Measurements from ENCODE around the gene AUTS2.
"Not testable (repeated sequence)": the region's sequence is repeated elsewhere in the genome, so short reads cannot be mapped to it uniquely, and the experiment has no call there.

The AUTS2 gene

DNA sequence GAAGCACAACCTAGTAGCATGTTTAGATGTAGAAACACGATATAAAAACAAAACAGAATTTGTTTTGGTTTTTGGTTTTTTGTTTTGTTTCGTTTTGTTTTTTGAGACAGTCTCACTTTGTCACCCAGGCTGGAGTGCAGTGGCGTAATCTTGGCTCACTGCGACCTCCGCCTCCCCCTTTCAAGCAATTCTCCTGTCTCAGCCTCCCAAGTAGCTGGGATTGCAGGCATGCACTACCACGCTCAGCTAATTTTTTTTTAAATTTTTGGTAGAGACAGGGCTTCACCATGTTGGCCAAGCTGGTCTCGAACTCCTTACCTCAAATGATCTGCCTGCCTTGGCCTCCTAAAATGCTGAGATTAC, 1050.2 kb downstream of the AUTS2 start:
- not testable (repeated sequence) for H3K9me3 Mint-ChIP-seq; H3K27me3 Mint-ChIP-seq; DNase-seq; H3K36me3 Mint-ChIP-seq (ENCODE audit: low read depth)
- peak overlapping the region; percentile 73 for H3K27ac Mint-ChIP-seq
- H3K4me3 Mint-ChIP-seq = peak overlapping the region; percentile 26
- H3K4me1 Mint-ChIP-seq (ENCODE audit: low read depth) = peaks cover 28% of the 10 kb centered on the region

DNA sequence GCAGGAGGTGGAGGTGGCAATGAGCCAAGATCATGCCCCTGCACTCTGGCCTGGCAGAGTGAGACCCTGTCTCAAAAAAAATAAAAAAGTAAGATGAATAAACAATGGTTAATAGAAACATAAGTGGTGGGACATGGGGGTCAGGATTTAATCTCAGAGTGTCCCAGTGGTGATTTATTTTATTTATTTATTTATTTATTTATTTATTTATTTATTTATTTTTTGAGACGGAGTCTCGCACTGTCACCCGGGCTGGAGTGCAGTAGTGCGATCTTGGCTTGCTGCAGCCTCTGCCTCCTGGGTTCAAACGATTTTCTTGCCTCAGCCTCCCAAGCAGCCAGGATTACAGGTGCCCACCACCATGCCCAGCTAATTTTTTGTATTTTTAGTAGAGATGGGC, 1051.0 kb downstream of the AUTS2 start:
- no peak for DNase-seq
- Mint-ChIP-seq H3K27me3 (peaks cover 11% of the 10 kb centered on the region), H3K27ac (no peak overlapping the region), H3K36me3 (ENCODE audit: low read depth) (no peaks in the 10 kb centered on the region), H3K4me3 (no peak overlapping the region), H3K9me3 (peaks cover 4% of the 10 kb centered on the region), H3K4me1 (ENCODE audit: low read depth) (peaks cover 28% of the 10 kb centered on the region)

DNA sequence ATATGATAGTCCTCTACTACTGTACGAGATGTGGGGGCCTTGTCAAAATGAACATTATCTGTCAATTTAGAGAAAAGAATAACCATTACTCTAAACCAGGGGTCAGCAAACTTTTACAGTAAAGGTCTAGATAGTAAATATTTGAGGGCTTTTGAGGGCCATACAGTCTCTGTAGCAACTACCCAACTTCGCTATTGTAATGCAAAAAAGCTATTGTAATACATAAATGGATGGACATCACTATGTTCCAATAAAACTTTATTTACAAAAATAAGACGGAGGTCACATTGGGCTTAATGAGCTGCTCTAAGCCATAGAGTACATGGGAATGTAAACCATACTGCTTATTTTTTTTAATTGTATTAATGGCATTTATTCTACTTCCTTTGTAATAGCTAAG, 1055.9 kb downstream of the AUTS2 start:
- H3K27me3 Mint-ChIP-seq = peaks cover 7% of the 10 kb centered on the region
- no peak overlapping the region for H3K27ac Mint-ChIP-seq
- DNase-seq = no peak
- peaks cover 14% of the 10 kb centered on the region for H3K4me1 Mint-ChIP-seq (ENCODE audit: low read depth)
- H3K9me3 Mint-ChIP-seq = peaks cover 4% of the 10 kb centered on the region
- H3K36me3 Mint-ChIP-seq (ENCODE audit: low read depth) = no peaks in the 10 kb centered on the region
- no peak overlapping the region for H3K4me3 Mint-ChIP-seq

DNA sequence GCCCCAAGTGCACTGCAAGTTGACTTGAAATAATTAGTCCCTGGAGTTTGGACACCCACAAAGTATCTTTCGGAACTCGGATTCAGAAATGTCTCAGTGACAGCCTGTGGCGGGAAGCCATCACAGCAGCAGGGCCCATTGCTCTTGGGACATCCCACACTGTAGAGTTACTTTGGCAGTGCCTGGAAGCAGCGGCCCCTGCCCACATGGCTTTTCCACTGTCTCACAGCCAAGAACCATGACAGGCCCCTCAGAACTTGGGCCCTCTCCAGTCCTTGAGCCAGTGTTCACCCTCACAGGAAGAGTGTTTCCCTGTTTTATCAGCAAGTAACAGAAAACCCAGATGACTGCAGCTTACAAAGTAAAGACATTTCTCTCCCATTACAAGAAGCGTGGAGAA, 1056.7 kb downstream of the AUTS2 start:
- no peaks in the 10 kb centered on the region for H3K36me3 Mint-ChIP-seq (ENCODE audit: low read depth)

DNA sequence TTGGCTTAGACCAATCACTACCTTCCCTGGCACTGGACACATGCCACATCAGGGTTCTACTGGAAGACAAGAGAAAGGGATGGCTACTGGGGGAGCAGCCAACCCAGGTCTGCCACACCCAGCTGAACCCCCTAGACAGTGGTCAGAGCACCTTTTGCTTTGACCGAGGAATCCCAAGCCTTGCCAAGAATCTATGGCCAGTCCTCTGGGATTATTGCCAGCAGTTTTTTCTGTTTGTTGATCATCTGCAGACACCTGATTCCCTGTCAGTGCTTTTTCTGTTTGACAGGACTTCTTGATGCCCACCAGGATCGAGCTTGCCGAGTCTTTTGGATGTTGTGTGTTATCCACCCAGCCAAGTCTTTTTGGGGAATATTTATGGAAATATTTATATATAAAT, 1057.4 kb downstream of the AUTS2 start:
- Mint-ChIP-seq H3K27ac (no peak overlapping the region), H3K36me3 (ENCODE audit: low read depth) (no peaks in the 10 kb centered on the region), H3K27me3 (peaks cover 7% of the 10 kb centered on the region), H3K4me1 (ENCODE audit: low read depth) (peaks cover 18% of the 10 kb centered on the region), H3K9me3 (peaks cover under 1% of the 10 kb centered on the region), H3K4me3 (no peak overlapping the region)
- DNase-seq = no peak

More for the DNA sequence above, 1056.7 kb downstream of the AUTS2 start:
- Mint-ChIP-seq H3K4me1 (ENCODE audit: low read depth) (peaks cover 16% of the 10 kb centered on the region), H3K4me3 (no peak overlapping the region), H3K9me3 (peaks cover 4% of the 10 kb centered on the region), H3K27ac (no peak overlapping the region), H3K27me3 (peaks cover 7% of the 10 kb centered on the region)
- no peak for DNase-seq

DNA sequence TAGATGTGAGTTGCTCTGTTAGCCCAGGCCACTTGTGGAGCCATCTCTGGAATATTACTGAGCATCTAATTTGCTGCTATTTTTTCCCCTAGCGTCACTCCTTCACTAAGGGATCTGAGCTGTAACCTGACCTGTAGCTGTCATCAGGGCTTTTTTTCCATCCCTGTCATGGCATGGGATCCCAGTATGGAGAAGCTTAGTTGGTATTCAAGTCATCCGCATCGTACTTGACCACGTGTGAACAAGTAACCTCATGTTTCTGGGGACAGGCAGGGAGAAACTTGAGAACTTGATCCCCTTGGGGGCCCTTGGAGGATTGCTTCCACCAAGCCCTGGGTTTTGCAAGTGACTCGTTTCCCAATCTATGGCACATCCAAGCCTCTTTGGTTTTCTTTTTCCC, 1059.3 kb downstream of the AUTS2 start:
- H3K9me3 Mint-ChIP-seq = no peaks in the 10 kb centered on the region
- no peak overlapping the region for H3K4me3 Mint-ChIP-seq
- DNase-seq = no peak
- peaks cover 26% of the 10 kb centered on the region for H3K4me1 Mint-ChIP-seq (ENCODE audit: low read depth)
- H3K27ac Mint-ChIP-seq = no peak overlapping the region
- no peaks in the 10 kb centered on the region for H3K36me3 Mint-ChIP-seq (ENCODE audit: low read depth)
- H3K27me3 Mint-ChIP-seq = peaks cover 7% of the 10 kb centered on the region

DNA sequence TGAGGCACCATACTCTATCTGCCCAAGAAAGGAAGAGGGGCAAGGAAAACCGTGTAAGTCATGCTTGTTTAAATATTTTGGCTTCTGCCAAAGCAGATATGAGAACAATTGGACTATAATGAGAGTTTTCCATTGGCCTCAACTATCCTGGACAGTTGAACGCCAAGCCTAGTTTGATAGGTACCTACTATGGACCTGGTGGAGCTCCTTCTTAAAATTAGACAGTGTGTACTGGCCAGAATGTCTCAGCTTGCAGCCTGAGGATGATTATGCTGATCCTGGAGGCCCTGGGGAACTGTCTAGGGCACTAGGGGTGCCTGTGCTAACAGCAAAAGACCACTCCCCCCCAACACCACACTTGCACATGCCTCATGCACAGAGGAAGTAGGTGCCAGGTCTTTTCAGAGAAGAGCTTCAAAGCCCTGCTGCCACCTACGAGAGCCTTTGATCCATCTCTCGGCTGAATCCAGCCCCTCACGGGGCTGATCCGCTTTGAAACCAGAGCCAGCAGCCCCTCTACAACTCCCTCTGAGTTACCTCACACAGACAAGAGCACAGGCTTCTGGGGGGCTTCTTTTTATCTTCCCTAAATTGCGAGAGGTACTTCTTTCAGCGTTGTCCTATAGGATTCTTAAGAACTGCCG, 1059.8 kb downstream of the AUTS2 start:
- Mint-ChIP-seq H3K4me1 (ENCODE audit: low read depth) (peaks cover 26% of the 10 kb centered on the region), H3K9me3 (no peaks in the 10 kb centered on the region), H3K4me3 (no peak overlapping the region), H3K27ac (no peak overlapping the region), H3K36me3 (ENCODE audit: low read depth) (no peaks in the 10 kb centered on the region), H3K27me3 (peaks cover 6% of the 10 kb centered on the region)
- no peak for DNase-seq

DNA sequence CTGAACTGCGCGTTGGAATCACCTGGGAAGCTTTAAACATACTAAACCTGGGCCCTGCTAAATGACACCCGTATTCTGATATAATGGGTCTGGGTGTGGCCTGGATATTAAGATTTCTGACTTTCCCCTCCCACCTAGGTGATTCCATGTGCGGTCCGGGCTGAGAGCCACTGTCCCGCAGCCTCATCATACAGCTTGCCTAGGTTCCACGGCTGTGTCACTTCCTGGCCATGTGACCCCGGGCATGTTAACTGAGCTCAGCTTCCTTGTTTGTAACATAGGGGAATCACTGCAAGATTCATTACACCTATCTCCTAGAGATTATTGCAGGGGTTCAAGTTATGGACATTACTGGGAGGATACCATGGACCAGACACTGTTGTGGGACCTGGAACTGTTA, 1061.0 kb downstream of the AUTS2 start:
- no peaks in the 10 kb centered on the region for H3K9me3 Mint-ChIP-seq
- peaks cover 26% of the 10 kb centered on the region for H3K4me1 Mint-ChIP-seq (ENCODE audit: low read depth)
- no peaks in the 10 kb centered on the region for H3K27me3 Mint-ChIP-seq
- no peak overlapping the region for H3K4me3 Mint-ChIP-seq
- H3K27ac Mint-ChIP-seq = no peak overlapping the region
- no peaks in the 10 kb centered on the region for H3K36me3 Mint-ChIP-seq (ENCODE audit: low read depth)
- no peak for DNase-seq

DNA sequence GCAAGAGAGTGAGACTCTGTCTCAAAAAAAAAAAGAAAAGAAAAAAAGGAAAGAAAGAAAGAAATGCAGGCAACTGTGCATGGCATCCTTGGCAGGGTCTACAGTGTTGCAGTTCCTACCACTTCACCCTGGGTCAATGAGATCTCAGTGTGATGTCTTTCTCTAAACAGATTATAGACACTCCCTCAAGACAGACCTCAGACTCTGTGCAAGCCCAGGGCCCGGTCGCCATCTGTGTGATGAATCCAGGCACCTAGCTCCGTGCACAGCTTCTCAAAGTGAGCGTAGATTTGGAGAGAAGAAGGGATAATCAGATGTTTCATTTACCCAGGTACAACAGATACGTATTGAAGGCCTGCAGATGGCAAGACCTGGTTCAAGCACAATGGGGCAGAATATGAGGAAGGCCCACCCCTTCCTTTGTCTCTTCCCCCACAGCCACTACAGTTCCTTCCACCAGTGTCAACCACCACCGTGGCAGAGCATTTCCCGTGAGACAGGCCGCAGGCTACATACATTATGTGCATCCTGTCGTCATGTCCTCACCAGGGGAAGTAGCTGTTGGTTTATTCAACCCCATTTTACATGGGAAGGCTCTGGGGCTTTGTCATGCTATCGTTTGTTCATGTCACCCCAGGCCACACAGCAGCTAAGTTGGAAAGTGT, 1062.0 kb downstream of the AUTS2 start:
- Mint-ChIP-seq H3K9me3 (no peaks in the 10 kb centered on the region), H3K4me3 (no peak overlapping the region), H3K4me1 (ENCODE audit: low read depth) (peaks cover 26% of the 10 kb centered on the region), H3K27ac (no peak overlapping the region), H3K36me3 (ENCODE audit: low read depth) (no peaks in the 10 kb centered on the region), H3K27me3 (no peaks in the 10 kb centered on the region)
- DNase-seq = peak; percentile 39

DNA sequence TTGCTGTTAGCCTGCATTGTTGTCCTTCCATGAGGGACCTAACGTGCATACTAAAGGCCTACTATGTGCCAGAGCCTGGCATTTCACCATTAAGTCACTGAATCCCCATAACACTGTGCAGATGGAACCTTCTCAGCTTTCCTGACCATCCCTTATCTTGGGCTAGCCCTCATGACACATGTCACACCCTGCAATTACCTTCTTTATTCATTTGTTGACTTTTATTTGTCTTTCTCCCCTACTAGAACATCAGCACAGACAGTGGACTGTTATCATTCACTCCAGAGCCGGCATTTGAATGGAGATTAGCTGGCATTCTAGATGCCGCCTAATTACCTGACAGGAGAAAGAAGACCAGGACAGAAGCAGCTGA, 1062.5 kb downstream of the AUTS2 start:
- DNase-seq = no peak
- no peak overlapping the region for H3K27ac Mint-ChIP-seq
- no peaks in the 10 kb centered on the region for H3K9me3 Mint-ChIP-seq
- H3K4me1 Mint-ChIP-seq (ENCODE audit: low read depth) = peaks cover 26% of the 10 kb centered on the region
- H3K27me3 Mint-ChIP-seq = no peaks in the 10 kb centered on the region
- no peak overlapping the region for H3K4me3 Mint-ChIP-seq
- no peaks in the 10 kb centered on the region for H3K36me3 Mint-ChIP-seq (ENCODE audit: low read depth)

DNA sequence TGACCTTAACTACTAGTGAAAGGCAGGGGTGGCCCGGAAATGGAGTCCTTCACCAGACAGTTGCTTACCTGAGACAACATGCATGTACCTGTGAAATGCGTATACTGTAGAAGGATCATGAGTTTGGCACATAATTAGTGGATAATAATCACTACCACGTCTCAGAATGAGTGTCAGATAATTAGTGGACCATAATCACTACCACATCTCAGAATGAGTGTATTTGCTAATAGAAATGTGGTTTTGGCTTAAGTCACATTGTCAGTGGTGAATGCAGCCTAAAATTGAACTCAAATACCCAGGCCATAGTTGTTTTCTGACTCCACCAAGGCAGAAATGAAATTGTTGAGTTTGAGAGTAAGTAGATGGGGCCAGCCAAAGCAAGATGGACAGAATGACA, 1065.4 kb downstream of the AUTS2 start:
- Mint-ChIP-seq H3K36me3 (ENCODE audit: low read depth) (no peaks in the 10 kb centered on the region), H3K9me3 (no peaks in the 10 kb centered on the region), H3K4me1 (ENCODE audit: low read depth) (peaks cover 21% of the 10 kb centered on the region), H3K27me3 (no peaks in the 10 kb centered on the region), H3K27ac (no peak overlapping the region), H3K4me3 (no peak overlapping the region)
- DNase-seq = no peak

DNA sequence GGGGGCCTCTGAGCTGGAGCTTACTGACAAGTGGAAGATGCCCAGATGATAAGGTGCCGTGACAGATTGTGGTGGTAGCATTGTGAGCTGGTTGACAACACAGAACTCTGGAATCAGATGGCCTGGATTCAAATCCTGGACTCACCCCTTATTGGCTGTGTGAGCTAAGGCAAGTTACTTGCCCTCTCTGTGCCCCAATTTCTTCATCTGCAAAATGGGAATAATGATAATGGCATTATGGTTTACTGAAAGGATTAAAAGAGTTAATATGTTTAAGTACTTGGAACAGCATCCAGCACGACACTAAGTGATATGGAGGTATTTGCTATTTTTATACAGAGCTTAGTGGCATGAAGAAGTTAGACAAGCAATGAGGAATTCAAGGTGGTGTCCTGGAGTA, 1067.7 kb downstream of the AUTS2 start:
- Mint-ChIP-seq H3K36me3 (ENCODE audit: low read depth) (no peaks in the 10 kb centered on the region), H3K4me3 (no peak overlapping the region), H3K27ac (no peak overlapping the region), H3K27me3 (no peaks in the 10 kb centered on the region), H3K9me3 (no peaks in the 10 kb centered on the region), H3K4me1 (ENCODE audit: low read depth) (peaks cover 13% of the 10 kb centered on the region)
- DNase-seq = no peak

DNA sequence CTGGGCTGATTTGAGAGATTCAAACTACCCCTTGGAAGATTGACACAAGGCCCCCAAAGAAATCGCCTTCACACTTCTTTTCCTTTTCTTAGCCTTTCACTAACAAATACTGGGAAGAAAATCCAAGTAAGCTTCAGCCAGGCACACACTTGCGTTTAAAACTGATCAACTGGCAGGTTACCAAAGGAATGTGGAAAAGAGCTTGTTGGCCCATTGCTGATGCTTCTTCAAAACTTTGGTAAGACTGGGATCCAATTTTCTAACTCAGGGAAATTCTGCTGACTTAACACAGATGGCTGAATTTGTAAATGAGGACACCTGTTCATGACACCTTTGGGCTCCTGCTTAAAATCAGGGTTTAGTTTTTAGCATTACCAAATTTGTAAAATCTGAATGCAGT, 1069.1 kb downstream of the AUTS2 start:
- no peak overlapping the region for H3K27ac Mint-ChIP-seq
- no peaks in the 10 kb centered on the region for H3K9me3 Mint-ChIP-seq
- H3K4me1 Mint-ChIP-seq (ENCODE audit: low read depth) = peaks cover 9% of the 10 kb centered on the region
- no peak overlapping the region for H3K4me3 Mint-ChIP-seq
- no peaks in the 10 kb centered on the region for H3K36me3 Mint-ChIP-seq (ENCODE audit: low read depth)
- DNase-seq = no peak
- H3K27me3 Mint-ChIP-seq = no peaks in the 10 kb centered on the region

DNA sequence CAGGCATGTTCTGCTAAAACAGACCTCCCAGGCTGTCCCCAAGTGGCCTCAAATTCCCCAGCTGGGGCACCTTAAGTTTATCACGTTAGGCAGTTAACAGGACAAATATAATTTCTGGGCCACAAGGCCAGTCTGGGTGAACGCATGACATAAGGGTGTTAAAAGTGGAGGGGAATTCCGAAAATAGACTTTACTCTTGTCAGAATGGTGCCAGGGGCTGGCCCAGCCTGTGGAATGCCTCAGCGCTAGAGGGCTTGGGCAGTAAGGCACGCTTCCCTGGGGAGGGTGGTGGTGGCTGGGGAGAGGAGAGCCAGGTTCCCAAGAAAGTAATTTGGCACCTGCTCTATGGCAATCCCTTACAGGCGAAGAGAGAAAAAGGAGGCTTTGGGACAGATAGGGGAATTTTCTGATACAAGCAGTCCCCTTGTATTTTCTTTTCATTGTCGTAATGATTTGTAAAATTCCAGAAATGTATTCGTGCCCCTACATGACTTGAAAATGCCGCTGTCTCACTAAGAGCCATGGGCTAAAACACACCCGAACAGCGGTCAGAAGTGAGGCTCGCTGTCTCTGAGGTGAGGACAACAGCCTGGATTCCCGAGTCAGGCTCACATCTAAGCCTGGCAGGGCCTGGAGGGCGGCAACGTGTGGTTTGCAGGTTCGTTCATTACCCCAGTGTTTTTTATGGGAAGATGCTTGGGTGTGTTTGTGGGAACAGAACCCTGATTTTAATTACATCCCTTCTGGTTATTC, 1070.5 kb downstream of the AUTS2 start:
- H3K4me1 Mint-ChIP-seq (ENCODE audit: low read depth) = peaks cover 9% of the 10 kb centered on the region
- no peaks in the 10 kb centered on the region for H3K9me3 Mint-ChIP-seq
- DNase-seq = no peak
- no peaks in the 10 kb centered on the region for H3K36me3 Mint-ChIP-seq (ENCODE audit: low read depth)
- no peak overlapping the region for H3K4me3 Mint-ChIP-seq
- no peaks in the 10 kb centered on the region for H3K27me3 Mint-ChIP-seq
- no peak overlapping the region for H3K27ac Mint-ChIP-seq

DNA sequence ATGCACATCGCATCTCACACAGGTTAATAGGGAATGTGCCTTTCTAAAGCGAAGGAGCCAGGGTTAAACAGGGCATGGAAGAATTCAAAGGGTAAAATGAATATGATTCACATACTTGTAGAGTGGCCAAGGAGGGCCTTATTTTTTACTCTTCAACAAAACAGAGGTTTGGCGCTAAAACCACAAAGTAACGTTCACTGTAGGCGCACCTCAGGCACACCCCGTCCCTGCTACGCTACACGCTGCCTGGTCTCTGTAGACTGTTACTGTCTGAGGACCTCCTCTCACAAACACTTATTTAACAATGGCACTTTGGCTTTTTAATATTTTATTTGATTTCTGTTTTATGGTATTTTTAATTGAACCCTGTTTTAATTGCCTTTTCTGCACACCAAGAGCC, 1071.6 kb downstream of the AUTS2 start:
- Mint-ChIP-seq H3K27me3 (no peaks in the 10 kb centered on the region), H3K36me3 (ENCODE audit: low read depth) (no peaks in the 10 kb centered on the region), H3K9me3 (no peaks in the 10 kb centered on the region), H3K4me1 (ENCODE audit: low read depth) (peaks cover 9% of the 10 kb centered on the region), H3K27ac (no peak overlapping the region), H3K4me3 (no peak overlapping the region)
- DNase-seq = no peak

Data from activated T-cell treated with anti-CD3 and anti-CD28 coated beads, Interleukin-2, amount 50 U/mL, for 24 hours (primary cell).